MM.1S (cell line): ENCODE results near the gene TIMM10.

ENCODE experiments used
- DNase-seq: peaks from one replicate; pipeline ENCODE4 v3.0.0-alpha.2; 2015
- H2AFZ ChIP-seq: fragments of 300-600 bp; sonication (generic); 2 replicates; pipeline ENCODE4 v1.6.0; 2016; ENCODE audit warnings: antibody characterized with exemption, low read length
- H3F3A ChIP-seq: fragments of 300-600 bp; sonication (generic); 2 replicates; pipeline ENCODE4 v1.6.1; 2016; ENCODE audit warnings: mild to moderate bottlenecking, antibody characterized with exemption, low read length, moderate library complexity, mixed read lengths; ENCODE audit not compliant: insufficient read depth
- H3K27ac ChIP-seq: fragments of 300-600 bp; sonication (generic); 2 replicates; pipeline ENCODE4 v1.5.1; 2016; ENCODE audit warnings: mild to moderate bottlenecking, low read length
- H3K27me3 ChIP-seq: fragments of 300-600 bp; sonication (generic); replicated peaks from 2 replicates; pipeline ENCODE4 v1.6.0; 2016; ENCODE audit warnings: low read length; ENCODE audit not compliant: insufficient read depth
- H3K36me3 ChIP-seq: fragments of 300-600 bp; sonication (generic); replicated peaks from 2 replicates; pipeline ENCODE4 v1.6.1; 2016; ENCODE audit warnings: mild to moderate bottlenecking, low read length, mixed read lengths; ENCODE audit not compliant: insufficient read depth
- H3K4me1 ChIP-seq: fragments of 300-600 bp; sonication (generic); 2 replicates; pipeline ENCODE4 v1.6.1; 2016; ENCODE audit warnings: low read length, mixed read lengths
- H3K4me2 ChIP-seq: fragments of 300-600 bp; sonication (generic); 2 replicates; pipeline ENCODE4 v1.6.0; 2016; ENCODE audit warnings: low read depth, low read length
- H3K4me3 ChIP-seq: fragments of 300-600 bp; sonication (generic); 2 replicates; pipeline ENCODE4 v1.5.1; 2016; ENCODE audit warnings: low read length, mixed read lengths
- H3K79me2 ChIP-seq: fragments of 300-600 bp; sonication (generic); 2 replicates; pipeline ENCODE4 v1.6.1; 2016; ENCODE audit warnings: mixed run types, low read length, mixed read lengths
- H3K9ac ChIP-seq: fragments of 300-600 bp; sonication (generic); 2 replicates; pipeline ENCODE4 v1.6.1; 2016; ENCODE audit warnings: low read length, mixed read lengths
- H3K9me2 ChIP-seq: fragments of 300-600 bp; sonication (generic); replicated peaks from 2 replicates; pipeline ENCODE4 v1.6.1; 2016; ENCODE audit warnings: mild to moderate bottlenecking, low read length, mixed read lengths; ENCODE audit not compliant: insufficient read depth
- H3K9me3 ChIP-seq: fragments of 300-600 bp; sonication (generic); replicated peaks from 2 replicates; pipeline ENCODE4 v1.6.1; 2016; ENCODE audit warnings: mild to moderate bottlenecking, low read length, mixed read lengths; ENCODE audit not compliant: insufficient read depth
- H4K20me1 ChIP-seq: fragments of 300-600 bp; sonication (generic); 2 replicates; pipeline ENCODE4 v1.6.1; 2016; ENCODE audit warnings: mild to moderate bottlenecking, low read length, moderate library complexity, mixed read lengths; ENCODE audit not compliant: insufficient read depth
- CTCF ChIP-seq: fragments of 300-600 bp; sonication (generic); IDR thresholded peaks from 2 replicates; pipeline ENCODE4 v1.5.1; 2016; ENCODE audit warnings: antibody characterized with exemption, low read length, mixed read lengths
- EZH2 ChIP-seq: fragments of 300-600 bp; sonication (generic); optimal IDR thresholded peaks from 2 replicates; pipeline ENCODE3; 2017; ENCODE audit warnings: low read depth, mild to moderate bottlenecking, antibody characterized with exemption, low read length, mixed read lengths
- EZH2phosphoT487 ChIP-seq: fragments of 300-600 bp; sonication (generic); IDR thresholded peaks from 2 replicates; pipeline ENCODE4 v1.6.1; 2018; ENCODE audit warnings: antibody characterized with exemption, low read length

TIMM10 gene

GRCh38 chr11:57506522-57506921, 24.0 kb downstream of the TIMM10 start:
- H3K4me2 ChIP-seq = no peak overlapping the region
- no peaks in the 10 kb centered on the region for H3K4me1 ChIP-seq
- no peaks in the 10 kb centered on the region for H4K20me1 ChIP-seq
- no peaks in the 10 kb centered on the region for H3K27me3 ChIP-seq
- no peak overlapping the region for H3K4me3 ChIP-seq
- no peaks in the 10 kb centered on the region for H3K79me2 ChIP-seq
- no peak for TF ChIP-seq EZH2phosphoT487
- TF ChIP-seq CTCF = no peak
- TF ChIP-seq EZH2 = no peak
- H3K9me3 ChIP-seq = no peaks in the 10 kb centered on the region
- no peaks in the 10 kb centered on the region for H3K36me3 ChIP-seq
- no peaks in the 10 kb centered on the region for H3K9me2 ChIP-seq
- no peaks in the 10 kb centered on the region for H3F3A ChIP-seq
- no peak overlapping the region for H2AFZ ChIP-seq
- H3K9ac ChIP-seq = no peak overlapping the region
- H3K27ac ChIP-seq = no peak overlapping the region
- DNase-seq = no peak

- TF ChIP-seq EZH2phosphoT487 = no peak
- TF ChIP-seq EZH2 = no peak
- TF ChIP-seq CTCF = no peak
- no peaks in the 10 kb centered on the region for H3K36me3 ChIP-seq
- no peaks in the 10 kb centered on the region for H3K9me3 ChIP-seq
- no peaks in the 10 kb centered on the region for H3K79me2 ChIP-seq
- H3K4me1 ChIP-seq = no peaks in the 10 kb centered on the region
- no peaks in the 10 kb centered on the region for H3K27me3 ChIP-seq
- no peak for DNase-seq
- H3F3A ChIP-seq = no peaks in the 10 kb centered on the region
- H3K27ac ChIP-seq = no peak overlapping the region
- H2AFZ ChIP-seq = no peak overlapping the region
- H4K20me1 ChIP-seq = no peaks in the 10 kb centered on the region
- no peak overlapping the region for H3K9ac ChIP-seq
- no peak overlapping the region for H3K4me2 ChIP-seq
- no peak overlapping the region for H3K4me3 ChIP-seq
- H3K9me2 ChIP-seq = no peaks in the 10 kb centered on the region
Observed at GRCh38 chr11:57504511-57504910, 26.0 kb downstream of the TIMM10 start.

GRCh38 chr11:57502870-57503269, 27.7 kb downstream of the TIMM10 start:
- Histone ChIP-seq H3K27me3 (no peaks in the 10 kb centered on the region), H3F3A (no peaks in the 10 kb centered on the region), H3K4me2 (no peak overlapping the region), H3K4me3 (no peak overlapping the region), H4K20me1 (no peaks in the 10 kb centered on the region), H2AFZ (no peak overlapping the region), H3K9me3 (no peaks in the 10 kb centered on the region), H3K9me2 (no peaks in the 10 kb centered on the region), H3K27ac (no peak overlapping the region), H3K4me1 (no peaks in the 10 kb centered on the region), H3K79me2 (no peaks in the 10 kb centered on the region), H3K9ac (no peak overlapping the region), H3K36me3 (no peaks in the 10 kb centered on the region)
- TF ChIP-seq EZH2 = no peak
- TF ChIP-seq EZH2phosphoT487 = no peak
- no peak for TF ChIP-seq CTCF
- DNase-seq = no peak
